NCI-H1417 treated with DMSO at 0.1 percent for 48 hours (cell line): ENCODE measurements around the gene WFIKKN1.

Source experiments
- DNase-seq: peaks from one replicate; lab custom pipeline; 2025; lab: John Stamatoyannopoulos, UW

Gene WFIKKN1

GRCh38 chr16:674214-674881 is 43.6 kb downstream of the WFIKKN1 start:
- no peak for DNase-seq

DNA sequence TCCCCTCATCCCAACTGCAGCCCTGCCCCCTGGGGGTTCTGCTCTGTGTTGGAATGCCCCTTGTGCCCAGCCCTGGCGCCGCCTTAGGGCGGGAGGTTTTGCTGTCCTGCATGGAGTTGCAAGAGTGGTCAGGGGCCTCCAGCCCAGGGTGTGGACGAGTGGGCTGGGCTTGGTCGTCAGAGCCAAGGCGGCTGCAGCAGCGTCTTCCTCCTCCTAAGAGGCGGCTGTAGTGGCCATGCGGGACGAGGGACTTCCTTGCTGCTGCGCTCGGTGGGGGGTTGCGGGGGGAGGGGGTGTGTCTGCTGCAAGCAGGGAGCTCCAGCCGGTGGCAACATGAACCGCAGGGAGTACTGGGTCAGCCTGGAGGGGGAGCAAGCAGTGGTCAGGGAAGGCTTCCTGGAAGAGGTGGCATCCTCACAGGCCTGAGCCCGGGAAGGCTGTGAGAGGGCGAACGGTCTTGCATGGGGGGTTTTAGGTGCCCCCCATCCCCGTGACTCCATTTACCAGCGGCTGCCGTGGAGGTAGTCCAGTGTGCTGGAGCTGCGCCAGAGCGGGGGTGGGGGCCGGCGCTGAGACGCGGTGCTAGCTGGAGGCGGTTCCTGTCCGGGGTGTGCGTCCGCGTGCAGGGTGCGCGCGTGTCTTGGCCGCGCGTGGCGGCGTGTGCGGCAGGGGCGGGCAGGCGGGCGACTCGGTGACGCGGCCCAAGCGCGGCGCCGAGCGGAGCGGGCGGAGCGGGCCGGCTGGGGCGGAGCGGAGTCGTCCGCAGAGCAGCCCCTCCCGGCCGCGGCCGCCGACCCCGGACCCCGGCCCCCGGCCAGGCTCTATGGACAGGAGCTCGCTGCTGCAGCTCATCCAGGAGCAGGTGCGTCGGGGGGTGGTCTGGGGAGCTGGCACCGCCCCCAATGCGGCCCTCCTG is 44.4 kb downstream of the WFIKKN1 start, which contains the start of gene RHBDL1:
Gene RHBDL1, plus strand, starts transcription at position 704 of the 916 bp plus-strand sequence. Its CDS starts 120 bp downstream, at position 824.
- no peak for DNase-seq

DNA sequence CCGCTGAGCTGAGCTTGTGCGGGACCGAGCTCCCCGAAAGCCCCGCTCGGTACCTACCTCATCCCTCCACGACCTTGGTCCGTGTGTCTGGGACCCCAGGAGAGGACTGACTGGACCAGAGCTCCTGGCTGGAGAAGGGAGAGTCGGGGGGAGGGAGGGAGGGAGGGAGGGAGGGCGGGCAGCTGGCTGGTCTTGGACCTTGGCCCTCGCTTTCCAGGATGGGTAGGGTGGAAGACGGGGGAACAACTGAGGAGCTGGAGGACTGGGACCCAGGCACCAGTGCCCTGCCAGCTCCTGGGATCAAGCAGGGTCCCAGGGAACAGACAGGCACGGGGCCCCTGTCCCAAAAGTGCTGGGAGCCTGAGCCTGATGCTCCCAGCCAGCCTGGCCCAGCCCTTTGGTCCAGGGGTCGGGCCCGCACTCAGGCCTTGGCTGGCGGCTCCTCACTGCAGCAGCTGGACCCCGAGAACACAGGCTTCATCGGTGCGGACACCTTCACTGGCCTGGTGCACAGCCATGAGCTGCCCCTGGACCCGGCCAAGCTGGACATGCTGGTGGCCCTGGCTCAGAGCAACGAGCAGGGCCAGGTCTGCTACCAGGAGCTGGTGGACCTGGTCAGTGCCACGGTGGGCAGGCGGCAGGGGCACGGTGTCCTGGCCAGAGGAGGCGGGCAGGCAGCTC is 45.2 kb downstream of the WFIKKN1 start:
- DNase-seq: no peak

DNA sequence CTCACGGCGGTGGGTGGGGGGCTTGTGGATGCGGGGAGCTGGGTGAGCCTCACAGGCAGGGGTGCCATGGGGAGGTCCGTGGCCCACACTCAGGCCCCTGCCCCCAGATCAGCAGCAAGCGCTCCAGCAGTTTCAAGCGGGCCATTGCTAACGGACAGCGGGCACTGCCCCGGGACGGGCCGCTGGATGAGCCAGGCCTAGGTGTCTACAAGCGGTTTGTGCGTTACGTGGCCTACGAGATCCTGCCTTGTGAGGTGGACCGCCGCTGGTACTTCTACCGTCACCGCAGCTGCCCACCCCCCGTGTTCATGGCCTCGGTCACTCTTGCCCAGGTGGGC is 45.7 kb downstream of the WFIKKN1 start:
- no peak for DNase-seq

DNA sequence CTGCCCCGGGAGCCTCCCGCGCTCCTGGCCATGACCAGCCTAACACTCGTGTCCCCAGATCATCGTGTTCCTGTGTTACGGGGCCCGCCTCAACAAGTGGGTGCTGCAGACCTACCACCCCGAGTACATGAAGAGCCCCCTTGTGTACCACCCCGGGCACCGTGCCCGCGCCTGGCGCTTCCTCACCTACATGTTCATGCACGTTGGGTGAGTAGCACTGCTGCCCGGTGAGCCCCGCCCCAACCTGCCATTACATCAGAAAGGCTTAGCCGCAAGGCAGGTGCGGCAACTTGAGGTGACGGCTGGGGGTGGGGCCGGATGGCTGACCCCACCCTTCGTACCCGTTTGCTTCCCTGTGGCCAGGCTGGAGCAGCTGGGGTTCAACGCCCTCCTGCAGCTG is 46.1 kb downstream of the WFIKKN1 start:
- DNase-seq: peak; percentile 55

- DNase-seq: peak; percentile 34
These were observed 46.8 kb downstream of the WFIKKN1 start for GRCh38 chr16:677316-678190.

DNA sequence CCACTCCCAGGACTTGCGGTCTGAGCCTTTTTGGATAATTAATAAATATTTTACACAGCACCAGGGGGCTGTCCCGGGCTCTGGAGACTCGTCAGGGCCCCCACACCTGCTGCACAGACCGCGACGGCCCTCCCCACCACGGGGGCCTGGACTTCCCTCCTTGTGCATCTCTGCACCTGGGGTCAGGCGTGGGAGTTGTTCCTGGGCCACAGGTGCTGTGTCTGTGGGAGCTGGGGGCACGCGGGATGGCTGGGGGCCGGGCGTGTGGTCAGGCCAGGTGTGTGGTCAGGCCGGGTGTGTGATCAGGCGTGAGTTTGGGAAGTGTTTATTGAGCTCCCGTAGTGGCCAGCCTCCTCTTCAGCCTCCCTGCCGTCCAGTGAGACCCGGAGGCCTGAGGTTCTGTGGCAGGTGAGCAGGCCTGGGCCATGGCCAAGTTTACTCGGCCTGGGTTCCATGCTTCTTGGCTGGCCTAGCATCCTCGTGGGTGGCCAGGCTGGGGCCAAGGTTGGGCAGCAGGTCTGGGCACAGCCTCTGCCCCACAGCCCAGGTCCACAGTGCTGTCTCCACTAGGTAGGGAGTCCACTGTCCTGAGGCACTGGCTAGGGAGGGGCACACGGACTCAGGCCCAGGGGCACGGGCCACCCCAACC is 47.5 kb downstream of the WFIKKN1 start:
- no peak for DNase-seq

- peak; percentile 17 for DNase-seq
These were observed 48.4 kb downstream of the WFIKKN1 start for GRCh38 chr16:678858-679813.

DNA sequence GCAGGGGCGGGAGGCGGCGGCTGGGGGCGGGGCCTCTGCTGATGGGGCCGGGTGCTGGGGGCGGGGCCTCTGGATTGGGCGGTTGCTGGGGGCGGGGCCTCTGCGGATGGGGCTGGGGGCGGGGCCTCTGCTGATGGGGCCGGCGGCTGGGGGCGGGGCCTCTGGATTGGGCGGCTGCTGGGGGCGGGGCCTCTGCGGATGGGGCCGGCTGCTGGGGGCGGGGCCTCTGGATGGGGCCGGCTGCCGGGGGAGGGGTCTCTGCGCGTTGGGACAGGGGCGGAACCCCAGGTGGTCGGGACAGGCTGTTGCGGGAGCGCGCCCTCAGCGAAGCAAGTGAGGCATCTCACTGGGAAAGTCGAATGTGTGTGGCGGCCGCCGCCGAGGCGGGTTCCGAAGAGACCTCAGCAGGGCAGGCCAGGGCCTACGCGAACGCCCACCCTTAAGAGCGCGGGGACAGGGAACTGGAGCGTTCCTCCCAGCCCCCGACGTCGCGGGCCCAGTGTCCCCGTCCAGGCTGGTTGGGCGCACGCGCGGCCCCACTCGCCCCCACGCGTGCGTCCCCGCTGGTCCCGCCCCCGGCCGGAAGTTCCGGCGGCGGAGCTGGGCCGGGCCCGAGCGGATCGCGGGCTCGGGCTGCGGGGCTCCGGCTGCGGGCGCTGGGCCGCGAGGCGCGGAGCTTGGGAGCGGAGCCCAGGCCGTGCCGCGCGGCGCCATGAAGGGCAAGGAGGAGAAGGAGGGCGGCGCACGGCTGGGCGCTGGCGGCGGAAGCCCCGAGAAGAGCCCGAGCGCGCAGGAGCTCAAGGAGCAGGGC is 49.2 kb downstream of the WFIKKN1 start, which contains the start of gene STUB1:
Gene STUB1, plus strand, starts transcription at position 597 of the 811 bp plus-strand sequence. Its CDS starts 116 bp downstream, at position 713.
- no peak for DNase-seq

GRCh38 chr16:680625-680945 is 49.8 kb downstream of the WFIKKN1 start:
- no peak for DNase-seq

DNA sequence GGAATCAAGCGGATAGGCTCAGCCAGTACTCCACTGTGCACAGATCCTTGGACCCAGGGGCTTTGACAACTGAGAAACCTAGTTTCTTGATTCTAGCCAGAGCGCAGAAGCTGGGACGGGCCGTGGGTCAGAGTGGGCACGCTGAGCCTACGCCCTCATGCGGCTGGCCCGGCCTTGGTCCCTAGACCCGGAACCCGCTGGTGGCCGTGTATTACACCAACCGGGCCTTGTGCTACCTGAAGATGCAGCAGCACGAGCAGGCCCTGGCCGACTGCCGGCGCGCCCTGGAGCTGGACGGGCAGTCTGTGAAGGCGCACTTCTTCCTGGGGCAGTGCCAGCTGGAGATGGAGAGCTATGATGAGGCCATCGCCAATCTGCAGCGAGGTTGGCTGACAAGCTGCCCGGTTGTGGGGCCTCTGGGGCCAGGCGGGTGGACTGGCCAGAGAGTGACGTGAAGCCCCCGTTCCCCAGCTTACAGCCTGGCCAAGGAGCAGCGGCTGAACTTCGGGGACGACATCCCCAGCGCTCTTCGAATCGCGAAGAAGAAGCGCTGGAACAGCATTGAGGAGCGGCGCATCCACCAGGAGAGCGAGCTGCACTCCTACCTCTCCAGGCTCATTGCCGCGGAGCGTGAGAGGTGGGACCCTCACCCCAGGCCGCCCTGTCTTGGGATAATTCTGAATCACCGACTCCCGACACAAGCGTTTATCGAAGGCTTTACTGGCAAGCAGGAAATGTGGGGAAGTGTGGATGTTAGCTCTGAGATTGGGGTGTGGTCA is 50.4 kb downstream of the WFIKKN1 start:
- no peak for DNase-seq

DNA sequence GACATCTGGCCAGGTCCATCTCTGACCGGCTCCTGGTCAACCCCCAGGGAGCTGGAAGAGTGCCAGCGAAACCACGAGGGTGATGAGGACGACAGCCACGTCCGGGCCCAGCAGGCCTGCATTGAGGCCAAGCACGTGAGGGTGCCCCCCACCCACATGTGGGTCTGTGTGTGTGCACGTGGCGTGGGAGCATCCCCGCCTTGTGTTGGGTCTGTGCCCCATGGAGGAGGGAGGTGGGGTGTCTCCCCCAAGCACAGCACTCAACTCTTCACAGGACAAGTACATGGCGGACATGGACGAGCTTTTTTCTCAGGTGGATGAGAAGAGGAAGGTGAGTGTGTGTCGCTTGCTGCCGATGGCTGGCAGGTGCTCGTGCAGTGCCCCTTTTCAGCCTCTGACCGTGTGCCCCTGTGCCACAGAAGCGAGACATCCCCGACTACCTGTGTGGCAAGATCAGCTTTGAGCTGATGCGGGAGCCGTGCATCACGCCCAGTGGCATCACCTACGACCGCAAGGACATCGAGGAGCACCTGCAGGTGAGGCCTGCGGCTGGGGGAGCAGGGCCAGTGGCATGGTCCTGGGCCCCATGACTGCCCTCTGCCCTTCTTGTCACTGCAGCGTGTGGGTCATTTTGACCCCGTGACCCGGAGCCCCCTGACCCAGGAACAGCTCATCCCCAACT is 51.1 kb downstream of the WFIKKN1 start:
- no peak for DNase-seq

DNA sequence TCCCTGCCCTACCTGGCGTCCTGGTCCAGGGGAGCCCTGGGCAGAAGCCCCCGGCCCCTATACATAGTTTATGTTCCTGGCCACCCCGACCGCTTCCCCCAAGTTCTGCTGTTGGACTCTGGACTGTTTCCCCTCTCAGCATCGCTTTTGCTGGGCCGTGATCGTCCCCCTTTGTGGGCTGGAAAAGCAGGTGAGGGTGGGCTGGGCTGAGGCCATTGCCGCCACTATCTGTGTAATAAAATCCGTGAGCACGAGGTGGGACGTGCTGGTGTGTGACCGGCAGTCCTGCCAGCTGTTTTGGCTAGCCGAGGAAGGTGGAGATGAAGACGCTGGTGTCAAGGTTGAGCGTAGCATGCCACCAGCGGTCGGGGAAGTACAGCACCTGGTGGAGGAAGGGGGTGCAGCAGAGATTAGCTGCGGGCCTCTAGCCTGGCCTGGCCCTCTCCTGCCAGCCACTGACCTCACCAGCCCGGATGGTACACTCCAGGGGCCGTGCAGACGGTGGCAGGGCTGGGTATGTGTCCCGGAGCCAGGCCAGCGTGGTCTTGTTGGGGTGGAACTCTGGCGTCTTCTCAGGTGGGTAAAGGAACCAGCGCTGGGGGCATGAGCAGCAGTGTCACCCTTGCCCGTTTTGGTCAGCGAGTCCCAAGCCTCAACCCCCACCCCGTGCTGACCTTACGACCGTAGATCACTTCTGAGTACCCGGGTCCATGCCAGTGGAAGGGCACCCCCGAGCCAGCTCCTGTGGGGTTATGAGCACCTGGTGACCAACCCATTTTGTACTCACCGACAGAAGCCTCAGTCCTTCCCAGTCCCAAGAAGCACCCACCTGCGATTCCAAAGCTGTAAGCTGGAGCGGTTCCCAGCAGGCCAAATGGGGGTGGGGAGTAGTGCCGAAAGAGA is 52.0 kb downstream of the WFIKKN1 start:
- DNase-seq: no peak

GRCh38 chr16:683396-684070 is 52.7 kb downstream of the WFIKKN1 start:
- DNase-seq: no peak
